Keratinocyte (primary cell): ENCODE results near the gene TBC1D9B. TPM values are rescaled to one million over a fixed set of nuclear protein-coding genes. Genes with fewer than 3 reads are reported as not detected.

Source experiments
- DNase-seq: peaks from one replicate; pipeline ENCODE4 v3.0.0-alpha.2; 2011; ENCODE audit warnings: low read depth, missing footprints, low spot score
- FAIRE-seq: peaks from 2 replicates; lab custom pipeline; 2011; peaks lifted over from hg19 to GRCh38; lab: Jason Lieb, UNC
- H2AFZ ChIP-seq: 2 replicates; pipeline ENCODE4 v1.6.0; 2012; ENCODE audit warnings: low read length, control low read depth, inconsistent platforms; ENCODE audit not compliant: control insufficient read depth
- H3K27ac ChIP-seq: 2 replicates; pipeline ENCODE4 v1.5.1; 2011; ENCODE audit warnings: low read length; ENCODE audit not compliant: control insufficient read depth, insufficient read depth
- H3K27me3 ChIP-seq: 3 replicates; pipeline ENCODE4 v1.6.0; 2011; ENCODE audit warnings: low read length; ENCODE audit not compliant: control insufficient read depth, insufficient read depth; ENCODE audit errors: extremely low read depth
- H3K36me3 ChIP-seq, 2 experiments: 2 replicates in 1 of 2; 3 replicates in 1 of 2; pipeline ENCODE4 v1.5.1; 2011; ENCODE audit warnings: low read length in 2 of 2, mild to moderate bottlenecking in 1 of 2; ENCODE audit not compliant: control insufficient read depth in 2 of 2, insufficient read depth in 2 of 2; ENCODE audit errors: extremely low read depth in 1 of 2
- H3K4me1 ChIP-seq: 3 replicates; pipeline ENCODE4 v1.5.1; 2011; ENCODE audit warnings: low read length; ENCODE audit not compliant: control insufficient read depth, insufficient read depth; ENCODE audit errors: extremely low read depth
- H3K4me2 ChIP-seq: 3 replicates; pipeline ENCODE4 v1.6.0; 2011; ENCODE audit warnings: low read depth, low read length; ENCODE audit not compliant: control insufficient read depth, insufficient read depth; ENCODE audit errors: extremely low read depth
- H3K4me3 ChIP-seq, 3 experiments: fragments of 200-600 bp in 1 of 3; sonication (generic) in 1 of 3; 2 replicates in 2 of 3; 3 replicates in 1 of 3; pipeline ENCODE4 v1.5.1; 2011 to 2016; ENCODE audit warnings: low read length in 3 of 3, mild to moderate bottlenecking in 3 of 3, control low read depth in 2 of 3, inconsistent platforms in 1 of 3, low read depth in 1 of 3, mixed read lengths in 1 of 3, mixed run types in 1 of 3, moderate library complexity in 1 of 3; ENCODE audit not compliant: control insufficient read depth in 2 of 3, insufficient read depth in 2 of 3; ENCODE audit errors: extremely low read depth in 1 of 3
- H3K79me2 ChIP-seq: 2 replicates; pipeline ENCODE4 v1.6.0; 2012; ENCODE audit warnings: low read length; ENCODE audit not compliant: control insufficient read depth, insufficient read depth
- H3K9ac ChIP-seq: 3 replicates; pipeline ENCODE4 v1.6.0; 2011; ENCODE audit warnings: low read length; ENCODE audit not compliant: control insufficient read depth, insufficient read depth; ENCODE audit errors: extremely low read depth
- H3K9me1 ChIP-seq: 3 replicates; pipeline ENCODE4 v1.6.0; 2011; ENCODE audit warnings: low read length; ENCODE audit not compliant: control insufficient read depth, insufficient read depth; ENCODE audit errors: extremely low read depth
- H3K9me3 ChIP-seq: 2 replicates; pipeline ENCODE4 v1.5.1; 2012; ENCODE audit warnings: low read depth, low read length; ENCODE audit not compliant: control insufficient read depth
- H4K20me1 ChIP-seq: 3 replicates; pipeline ENCODE4 v1.6.0; 2011; ENCODE audit warnings: low read length; ENCODE audit not compliant: control insufficient read depth, insufficient read depth; ENCODE audit errors: extremely low read depth
- EZH2 ChIP-seq: IDR thresholded peaks from one replicate; pipeline ENCODE4 v1.6.1; 2012; ENCODE audit warnings: inconsistent platforms, mild to moderate bottlenecking, low read length, moderate library complexity
- dilution Hi-C: fragments of 300-500 bp; cut with MboI; formaldehyde crosslinking; loops from one replicate; pipeline ENCODE4 v1.7.0; 2020; ENCODE audit warnings: low sequenced_read_pairs; ENCODE audit not compliant: extremely low pct_ligation_motif_present
- polyA plus RNA-seq, 5 experiments: library from polyadenylated mRNA; depleted of rRNA in 3 of 5; stranded (reverse) in 3 of 5; stranded (forward) in 1 of 5; unstranded in 1 of 5; fragments of >200 nt; gene quantifications; 1 replicate in 1 of 5; 2 replicates in 3 of 5; 3 replicates in 1 of 5; pipeline versions ENCODE4 v1.2.1 to v1.2.3, GENCODE V29; 2011 to 2012; ENCODE audit warnings: missing spikeins in 2 of 5, low read depth in 1 of 5, low replicate concordance in 1 of 5
- TF ChIP-seq, protein P1 (sequence below), 3 experiments: IDR thresholded peaks in 1 of 3; conservative IDR thresholded peaks in 1 of 3; optimal IDR thresholded peaks in 1 of 3; 2 replicates in 2 of 3; 3 replicates in 1 of 3; pipeline versions ENCODE3 to v1.5.1; 2011; ENCODE audit warnings: low read length in 3 of 3, mild to moderate bottlenecking in 3 of 3, moderate library complexity in 2 of 3, control low read depth in 1 of 3, inconsistent platforms in 1 of 3; ENCODE audit not compliant: insufficient read depth in 2 of 3; ENCODE audit errors: extremely low read depth in 1 of 3

TBC1D9B gene
- polyA plus RNA-seq, 1 donor (not counting 4 experiments of a cell fraction or from before 2014, with no cell fraction given): 51.4 TPM

DNA sequence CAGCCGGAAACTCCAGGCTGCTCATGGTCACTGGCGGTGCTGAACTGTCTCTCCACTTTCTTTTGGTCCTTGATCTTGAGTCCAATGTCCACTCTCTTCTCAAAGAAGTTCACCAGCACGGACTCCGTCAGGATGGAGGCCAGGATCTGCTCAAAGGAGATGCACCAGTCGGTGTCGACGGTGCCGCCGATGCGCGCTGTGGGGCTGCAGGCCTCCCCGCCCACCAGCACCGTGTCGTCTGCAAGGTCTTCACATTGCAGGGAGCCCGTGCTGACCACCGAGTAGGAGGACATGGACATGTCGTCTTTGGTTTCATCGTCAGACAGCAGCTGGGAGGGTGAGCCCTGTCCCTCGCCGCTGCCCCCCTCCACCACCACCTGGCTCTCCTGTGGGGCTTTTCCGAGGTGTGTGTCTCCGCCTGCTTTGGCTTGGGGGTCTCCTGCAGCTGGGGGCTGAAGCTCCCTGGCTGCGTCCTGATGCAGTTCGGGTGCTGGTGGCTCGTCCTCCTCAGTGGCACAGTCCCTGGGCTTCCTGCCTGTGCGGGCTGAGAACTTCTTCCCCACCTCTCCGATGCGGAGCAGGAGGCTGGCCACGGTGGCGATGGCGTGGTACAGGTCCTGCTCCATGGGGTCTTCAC is 44.1 kb downstream of the TBC1D9B start:
- Histone ChIP-seq H3K4me1 (peaks cover 6% of the 10 kb centered on the region), H3K36me3 (peaks cover 23 to 44% of the 10 kb centered on the region in 2 experiments), H3K4me3 (no peak overlapping the region), H3K9ac (no peak overlapping the region), H3K9me1 (no peaks in the 10 kb centered on the region), H4K20me1 (no peaks in the 10 kb centered on the region), H3K27ac (no peak overlapping the region), H3K4me2 (no peak overlapping the region), H3K9me3 (no peaks in the 10 kb centered on the region), H3K79me2 (no peaks in the 10 kb centered on the region), H3K27me3 (no peaks in the 10 kb centered on the region), H2AFZ (no peak overlapping the region)
- no peak for FAIRE-seq
- dilution Hi-C loops: no loop called here
- no peak for DNase-seq
- TF ChIP-seq EZH2: no peak
- TF ChIP-seq, protein P1, sequence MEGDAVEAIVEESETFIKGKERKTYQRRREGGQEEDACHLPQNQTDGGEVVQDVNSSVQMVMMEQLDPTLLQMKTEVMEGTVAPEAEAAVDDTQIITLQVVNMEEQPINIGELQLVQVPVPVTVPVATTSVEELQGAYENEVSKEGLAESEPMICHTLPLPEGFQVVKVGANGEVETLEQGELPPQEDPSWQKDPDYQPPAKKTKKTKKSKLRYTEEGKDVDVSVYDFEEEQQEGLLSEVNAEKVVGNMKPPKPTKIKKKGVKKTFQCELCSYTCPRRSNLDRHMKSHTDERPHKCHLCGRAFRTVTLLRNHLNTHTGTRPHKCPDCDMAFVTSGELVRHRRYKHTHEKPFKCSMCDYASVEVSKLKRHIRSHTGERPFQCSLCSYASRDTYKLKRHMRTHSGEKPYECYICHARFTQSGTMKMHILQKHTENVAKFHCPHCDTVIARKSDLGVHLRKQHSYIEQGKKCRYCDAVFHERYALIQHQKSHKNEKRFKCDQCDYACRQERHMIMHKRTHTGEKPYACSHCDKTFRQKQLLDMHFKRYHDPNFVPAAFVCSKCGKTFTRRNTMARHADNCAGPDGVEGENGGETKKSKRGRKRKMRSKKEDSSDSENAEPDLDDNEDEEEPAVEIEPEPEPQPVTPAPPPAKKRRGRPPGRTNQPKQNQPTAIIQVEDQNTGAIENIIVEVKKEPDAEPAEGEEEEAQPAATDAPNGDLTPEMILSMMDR (optimal IDR thresholded peaks at IDR 0.05 in 1 of 3, IDR thresholded peaks at IDR 0.05 in 1 of 3, conservative IDR thresholded peaks at IDR 0.05 in 1 of 3; ENCODE audit: extremely low read depth in 1 of 3, insufficient read depth in 2 of 3, low read length in 3 of 3): no peak

DNA sequence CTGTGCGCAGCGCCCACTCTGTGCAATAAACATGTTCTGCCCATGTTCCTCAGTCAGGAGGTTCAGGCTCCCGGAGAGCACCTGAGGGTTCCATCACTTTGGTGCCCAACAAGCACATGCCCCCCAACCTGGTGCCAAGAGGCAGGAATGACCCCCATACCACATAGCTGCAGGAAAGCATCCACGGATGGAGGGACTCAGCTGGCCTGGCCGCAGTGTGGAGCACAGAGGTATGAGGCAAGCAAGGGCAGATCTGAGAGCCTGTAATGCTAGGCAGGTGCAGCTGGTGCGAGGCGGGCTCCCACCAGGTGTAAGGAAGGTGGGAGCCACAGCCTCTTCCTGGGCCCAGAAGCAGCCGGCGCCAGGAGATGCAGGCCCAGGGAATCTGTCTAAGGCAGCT is 44.8 kb downstream of the TBC1D9B start:
- peaks cover 23 to 42% of the 10 kb centered on the region in 2 experiments for H3K36me3 ChIP-seq
- H4K20me1 ChIP-seq: no peaks in the 10 kb centered on the region
- H3K27ac ChIP-seq: no peak overlapping the region
- FAIRE-seq: no peak
- H3K79me2 ChIP-seq: peaks cover 2% of the 10 kb centered on the region
- no peak overlapping the region for H3K4me2 ChIP-seq
- no peaks in the 10 kb centered on the region for H3K9me1 ChIP-seq
- no peak overlapping the region for H3K4me3 ChIP-seq
- no peak for TF ChIP-seq EZH2
- TF ChIP-seq, protein P1 (optimal IDR thresholded peaks at IDR 0.05 in 1 of 3, IDR thresholded peaks at IDR 0.05 in 1 of 3, conservative IDR thresholded peaks at IDR 0.05 in 1 of 3; ENCODE audit: extremely low read depth in 1 of 3, insufficient read depth in 2 of 3, low read length in 3 of 3): no peak
- no peaks in the 10 kb centered on the region for H3K27me3 ChIP-seq
- H2AFZ ChIP-seq: no peak overlapping the region
- no peaks in the 10 kb centered on the region for H3K9me3 ChIP-seq
- no peak for DNase-seq
- no peak overlapping the region for H3K9ac ChIP-seq
- peaks cover 7% of the 10 kb centered on the region for H3K4me1 ChIP-seq
- dilution Hi-C loops: no loop called here
